Fibroblast of mammary gland (primary cell): ENCODE results near the gene ADGRV1.

Source experiments
- DNase-seq: peaks from one replicate; pipeline ENCODE4 v3.0.0-alpha.2; 2010; ENCODE audit warnings: low read depth
- H3K4me3 ChIP-seq: 2 replicates; pipeline ENCODE4 v1.5.1; 2011; ENCODE audit warnings: low read depth, mild to moderate bottlenecking, low read length, moderate library complexity; ENCODE audit not compliant: control insufficient read depth
- CTCF ChIP-seq: conservative IDR thresholded peaks from 2 replicates; pipeline ENCODE4 v1.5.1; 2011; ENCODE audit warnings: low read depth, low read length, inconsistent platforms; ENCODE audit not compliant: control insufficient read depth, insufficient read depth

The ADGRV1 gene

GRCh38 chr5:91156242-91156641 is 597.6 kb downstream of the ADGRV1 start:
- no peak for TF ChIP-seq CTCF
- no peak for DNase-seq
- no peak overlapping the region for H3K4me3 ChIP-seq

DNA sequence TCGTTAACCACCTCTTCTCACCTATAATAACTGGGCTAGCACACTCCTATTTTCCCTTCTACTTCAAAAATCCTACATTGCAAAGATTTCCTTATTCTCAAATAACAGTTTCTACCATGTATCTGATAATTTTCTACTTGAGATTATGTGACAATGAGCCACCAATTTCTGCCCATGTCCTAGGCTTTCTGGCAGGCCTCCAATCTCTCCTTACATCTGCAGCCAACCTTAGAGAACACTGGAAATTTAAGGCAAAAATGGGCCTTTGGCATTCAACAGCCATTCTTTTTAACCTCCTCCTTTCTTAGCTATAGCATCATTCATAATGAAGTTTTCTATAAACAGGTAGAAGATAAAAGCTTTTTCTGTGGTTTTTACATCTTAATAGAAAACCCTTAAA is 599.4 kb downstream of the ADGRV1 start:
- H3K4me3 ChIP-seq, result no peak overlapping the region
- TF ChIP-seq CTCF, result no peak
- DNase-seq, result no peak

- no peak for DNase-seq
- no peak overlapping the region for H3K4me3 ChIP-seq
- no peak for TF ChIP-seq CTCF
Observed at GRCh38 chr5:91159647-91160046, 601.0 kb downstream of the ADGRV1 start.

GRCh38 chr5:91160714-91161285 is 602.2 kb downstream of the ADGRV1 start:
- no peak overlapping the region for H3K4me3 ChIP-seq
- TF ChIP-seq CTCF, result no peak
- DNase-seq, result peak; percentile 56

DNA sequence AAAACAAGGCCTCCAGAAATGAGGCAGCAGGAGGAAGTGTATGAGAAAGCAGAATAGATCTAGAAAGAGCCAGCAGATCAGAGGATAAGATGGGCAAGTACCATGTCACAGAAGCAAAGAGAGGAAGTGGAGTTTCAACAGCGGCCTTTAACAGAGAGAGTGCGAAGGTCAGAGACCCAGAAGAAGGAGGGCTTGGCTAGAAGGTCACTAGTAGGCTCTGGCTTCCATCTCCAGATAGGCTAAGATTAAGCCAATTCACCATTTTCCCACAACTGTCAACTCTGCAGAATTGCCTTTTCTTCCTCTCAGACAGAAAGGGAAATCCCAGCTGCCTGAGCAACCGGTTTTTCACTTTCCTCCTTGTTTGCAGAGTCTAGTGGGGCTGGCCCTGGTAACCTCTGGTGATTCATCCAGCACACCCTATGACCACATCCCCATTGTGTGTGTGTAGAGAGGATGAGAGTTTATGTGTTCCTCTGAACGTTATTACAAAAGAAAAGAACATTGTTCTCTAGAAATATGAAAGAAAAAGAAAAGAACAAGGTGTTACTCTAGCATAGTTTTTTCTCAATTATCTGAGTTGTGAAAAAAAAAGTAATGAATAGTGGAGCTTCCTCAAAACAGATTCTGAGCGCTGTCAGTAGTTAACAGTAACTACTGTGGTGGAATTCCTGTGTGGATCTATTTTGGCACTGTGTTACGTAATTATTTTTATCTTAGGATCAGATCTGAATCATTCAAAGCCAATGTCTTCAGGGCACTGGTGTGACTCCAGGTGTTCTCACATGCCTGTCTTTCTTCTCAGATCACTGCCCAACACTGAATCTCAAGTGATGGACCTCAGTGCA is 604.2 kb downstream of the ADGRV1 start:
- DNase-seq, result peak; percentile 93
- TF ChIP-seq CTCF, result no peak
- no peak overlapping the region for H3K4me3 ChIP-seq

DNA sequence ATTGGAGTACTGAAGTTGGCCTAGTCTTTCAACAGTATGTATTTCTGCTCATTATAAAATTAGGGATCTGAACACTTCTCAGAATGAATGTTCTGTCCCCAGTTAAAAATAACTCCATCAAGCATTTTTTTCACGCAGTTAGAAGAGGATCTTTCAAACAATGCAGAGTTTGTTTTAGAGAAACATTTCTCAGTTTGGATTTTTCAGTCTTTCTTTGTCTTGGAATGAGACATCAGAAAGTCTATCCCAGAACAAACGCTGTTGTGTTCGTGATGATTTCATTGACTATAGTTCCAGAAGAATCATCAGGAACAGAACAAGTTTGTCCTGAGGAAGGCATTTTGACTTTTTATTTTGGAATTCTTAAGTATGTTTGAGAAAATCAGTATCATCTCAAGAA is 605.8 kb downstream of the ADGRV1 start:
- no peak overlapping the region for H3K4me3 ChIP-seq
- no peak for DNase-seq
- TF ChIP-seq CTCF, result no peak
